DMS53 treated with DMSO at 0.1 percent for 48 hours (cell line): ENCODE data around the gene GLDC.
"Not testable (repeated sequence)": the region's sequence is repeated elsewhere in the genome, so short reads cannot be mapped to it uniquely, and the experiment has no call there.

Experiments used
- DNase-seq: peaks from one replicate; lab custom pipeline; 2025; ENCODE audit not compliant: unreplicated experiment; lab: John Stamatoyannopoulos, UW

Gene GLDC

GRCh38 chr9:6575324-6576034, 70.0 kb downstream of the GLDC start:
- DNase-seq, result no peak

DNA sequence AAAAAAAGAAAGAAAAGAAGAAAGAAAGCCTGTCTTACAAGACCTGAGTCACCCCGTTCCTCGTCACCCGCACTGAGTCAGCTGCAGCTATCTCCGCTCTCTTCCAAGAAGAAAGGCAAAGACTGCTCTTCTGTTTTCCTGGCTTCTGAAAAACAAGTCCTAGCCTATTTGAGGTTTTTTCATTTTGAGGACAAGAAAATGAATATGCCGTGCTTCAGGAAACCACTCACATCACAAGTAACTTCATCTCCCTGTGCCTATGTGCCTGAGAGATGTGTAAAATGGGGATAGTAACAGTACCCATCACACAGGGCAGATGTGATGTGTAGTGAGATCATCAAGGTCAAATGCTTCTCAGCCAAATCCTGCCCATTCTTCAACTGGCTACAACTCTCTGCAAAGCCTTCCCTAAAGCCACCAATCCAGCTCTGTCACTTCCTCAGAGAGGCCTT, 78.4 kb downstream of the GLDC start:
- no peak for DNase-seq

DNA sequence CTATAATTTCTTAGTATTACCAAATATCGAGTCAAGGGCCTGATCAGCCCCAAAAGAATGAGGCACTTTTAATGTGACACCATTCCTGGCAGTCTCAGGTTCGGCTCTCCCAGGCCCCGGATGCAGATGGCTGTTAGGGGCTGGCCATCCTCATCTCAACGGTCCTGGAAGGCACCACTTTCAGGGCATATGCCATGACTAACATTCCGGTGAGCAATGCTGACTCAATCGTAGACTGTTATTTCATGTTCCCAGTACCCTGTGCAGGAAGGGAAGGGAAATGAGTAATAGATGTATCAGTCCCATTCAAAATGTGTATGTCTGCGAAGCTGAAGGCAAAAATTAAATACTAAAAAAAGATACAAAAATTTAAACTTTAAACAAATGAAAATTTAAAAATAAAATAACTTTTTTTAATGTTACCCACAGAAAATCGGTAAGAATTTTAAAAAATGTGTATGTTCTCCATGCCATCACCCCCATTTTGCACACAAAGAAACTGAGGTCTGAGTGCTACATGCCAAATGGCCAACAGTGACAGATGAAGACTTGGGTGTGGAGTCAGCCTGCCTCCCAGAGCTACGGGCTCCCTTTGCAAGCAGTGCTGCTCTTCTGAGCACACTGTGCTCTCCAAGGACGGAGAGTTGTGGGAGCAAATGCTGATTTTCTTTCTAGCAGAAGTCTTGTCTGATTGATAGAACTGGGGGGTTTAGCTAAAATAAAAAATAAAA, 79.0 kb downstream of the GLDC start:
- no peak for DNase-seq

GRCh38 chr9:6565312-6565711, 80.2 kb downstream of the GLDC start:
- DNase-seq, result no peak

GRCh38 chr9:6564868-6565267, 80.7 kb downstream of the GLDC start:
- DNase-seq, result no peak

DNA sequence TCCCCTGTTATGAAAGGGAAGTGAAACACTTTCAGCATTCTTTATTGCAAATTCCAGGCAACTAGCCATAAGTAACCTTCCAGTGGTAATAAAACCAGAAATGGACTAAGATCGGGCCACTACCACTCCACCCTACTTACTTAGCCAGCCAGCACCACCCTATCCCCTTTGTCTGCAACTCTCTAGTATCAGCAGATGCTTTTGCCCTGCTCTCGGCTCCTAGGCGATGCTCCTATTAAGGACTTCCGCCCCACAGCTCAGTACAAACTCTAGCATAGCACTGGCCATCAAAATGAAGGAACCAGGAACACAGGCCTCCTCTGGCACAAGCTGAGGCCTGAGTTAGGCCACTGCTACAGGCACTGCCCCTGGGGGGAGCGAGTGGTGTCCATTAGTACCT, 81.2 kb downstream of the GLDC start:
- DNase-seq, result no peak

DNA sequence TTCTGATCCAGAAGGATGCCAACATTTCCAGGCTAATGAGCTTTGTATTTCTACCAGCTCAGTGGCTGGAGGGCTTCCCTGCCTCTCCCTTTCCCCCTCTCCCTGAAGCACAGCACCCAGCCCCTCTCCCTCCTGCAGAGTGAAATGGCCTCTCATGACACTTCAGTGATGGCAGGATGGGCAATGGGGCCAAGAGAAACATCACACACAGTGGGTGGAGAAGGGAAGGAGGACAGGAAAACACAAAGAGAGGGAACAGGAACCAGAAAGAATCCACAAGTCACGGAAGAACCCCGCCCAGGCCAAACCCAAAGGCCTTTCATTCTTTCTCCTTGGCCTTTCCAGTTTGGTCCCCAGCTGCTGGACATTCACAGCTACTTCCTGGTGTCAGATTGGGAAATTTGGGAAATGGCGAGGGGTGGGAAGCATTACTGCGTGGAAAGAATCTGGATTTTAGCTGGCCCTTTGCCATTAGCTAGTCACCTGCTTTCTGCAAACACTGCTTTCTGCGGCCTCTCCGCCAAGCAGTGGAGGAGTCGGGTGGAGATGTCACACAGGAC, 82.6 kb downstream of the GLDC start:
- DNase-seq, result no peak

DNA sequence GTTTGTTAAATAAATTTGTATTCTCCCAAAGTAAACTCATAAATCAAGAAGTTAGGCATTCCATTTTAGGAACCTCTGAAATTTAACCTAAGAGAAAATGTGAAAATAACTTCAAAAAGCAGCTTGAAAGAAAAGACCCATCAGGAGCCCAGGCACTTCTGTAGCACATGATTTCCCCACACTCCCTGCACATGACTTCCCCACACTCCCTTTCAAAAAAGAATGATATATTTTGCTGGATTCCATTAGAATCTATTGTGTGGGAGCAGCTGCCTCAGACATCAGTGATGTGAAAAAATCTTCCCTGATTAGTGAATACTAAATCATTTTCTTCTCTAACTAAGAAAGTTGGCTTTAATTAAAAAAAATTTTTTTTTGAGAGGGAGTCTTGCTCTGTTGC, 83.3 kb downstream of the GLDC start:
- no peak for DNase-seq

GRCh38 chr9:6557883-6558616, 87.5 kb downstream of the GLDC start:
- no peak for DNase-seq

DNA sequence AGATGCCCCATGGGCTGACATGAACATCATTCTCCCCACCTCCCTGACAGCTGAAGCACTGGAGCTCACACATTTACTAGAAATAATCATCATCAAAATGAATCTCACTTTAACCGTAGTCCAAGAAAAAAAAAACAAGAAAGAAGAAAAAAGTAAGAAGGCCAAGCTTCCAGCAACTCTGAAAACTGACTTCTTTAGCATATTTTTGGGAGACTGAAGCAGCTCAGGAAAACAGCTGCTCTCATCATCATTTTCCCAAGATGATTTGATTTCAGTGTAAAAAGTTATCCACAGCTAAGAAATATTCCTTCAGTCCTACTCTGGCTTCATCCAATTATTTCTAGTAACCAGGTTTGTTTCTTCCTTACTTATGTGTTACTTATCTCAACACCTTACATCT, 91.7 kb downstream of the GLDC start:
- DNase-seq, result no peak

- no peak for DNase-seq
These were observed 92.9 kb downstream of the GLDC start for GRCh38 chr9:6552498-6553121.

DNA sequence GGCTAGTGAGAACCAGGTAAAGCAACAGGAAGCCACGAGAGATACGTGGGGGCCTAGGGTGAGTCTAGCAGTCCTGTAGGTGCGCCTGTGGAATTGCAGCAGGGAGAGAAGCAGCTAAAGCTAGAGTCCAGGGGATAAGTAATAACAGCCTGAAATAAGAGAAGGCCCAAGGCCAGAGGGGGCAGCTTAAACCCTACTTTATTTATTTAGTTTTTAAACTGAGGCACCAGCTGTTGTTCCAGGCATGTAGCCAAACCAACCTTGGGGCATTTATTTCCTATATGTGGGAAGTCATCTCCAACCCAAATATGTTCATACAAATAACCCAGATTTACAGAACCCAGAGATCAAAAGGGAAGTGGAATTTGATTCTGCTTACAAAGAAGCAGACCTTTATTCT, 93.5 kb downstream of the GLDC start:
- DNase-seq, result peak; percentile 11

GRCh38 chr9:6551136-6551535, 94.4 kb downstream of the GLDC start:
- DNase-seq, result no peak

DNA sequence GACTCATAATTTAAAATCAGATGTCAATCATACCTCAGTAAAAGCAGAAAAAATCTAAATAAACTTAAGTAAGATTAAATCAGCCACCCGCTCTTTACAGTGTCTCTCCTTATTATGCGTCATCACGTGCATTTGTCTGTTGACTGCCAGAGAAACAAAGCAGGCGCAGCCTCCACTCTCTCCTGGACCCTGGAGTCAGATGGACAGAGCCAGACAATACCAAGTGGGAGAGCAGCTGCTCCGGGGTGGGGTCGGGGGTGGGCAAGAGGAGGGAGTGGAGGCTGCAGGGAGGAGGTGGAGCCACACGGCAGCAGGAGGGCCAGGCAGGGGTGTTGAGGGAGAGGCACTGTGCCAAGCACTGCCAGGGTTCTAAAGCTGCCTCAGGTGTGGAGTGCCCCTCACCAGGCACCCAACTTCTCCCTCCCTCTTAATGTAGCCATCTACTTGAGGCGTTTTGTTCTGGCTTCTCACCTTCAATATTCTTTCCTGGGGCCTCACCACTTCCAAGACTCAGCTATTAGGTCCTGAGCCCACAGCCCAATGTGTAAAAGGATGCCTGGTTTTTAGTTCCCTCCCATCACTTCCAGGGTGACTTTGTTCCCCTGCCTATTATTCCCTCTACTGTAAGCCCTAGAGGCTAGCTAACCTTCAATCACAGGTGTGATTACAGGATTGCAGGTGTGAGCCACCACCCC, 96.3 kb downstream of the GLDC start:
- DNase-seq, result no peak

DNA sequence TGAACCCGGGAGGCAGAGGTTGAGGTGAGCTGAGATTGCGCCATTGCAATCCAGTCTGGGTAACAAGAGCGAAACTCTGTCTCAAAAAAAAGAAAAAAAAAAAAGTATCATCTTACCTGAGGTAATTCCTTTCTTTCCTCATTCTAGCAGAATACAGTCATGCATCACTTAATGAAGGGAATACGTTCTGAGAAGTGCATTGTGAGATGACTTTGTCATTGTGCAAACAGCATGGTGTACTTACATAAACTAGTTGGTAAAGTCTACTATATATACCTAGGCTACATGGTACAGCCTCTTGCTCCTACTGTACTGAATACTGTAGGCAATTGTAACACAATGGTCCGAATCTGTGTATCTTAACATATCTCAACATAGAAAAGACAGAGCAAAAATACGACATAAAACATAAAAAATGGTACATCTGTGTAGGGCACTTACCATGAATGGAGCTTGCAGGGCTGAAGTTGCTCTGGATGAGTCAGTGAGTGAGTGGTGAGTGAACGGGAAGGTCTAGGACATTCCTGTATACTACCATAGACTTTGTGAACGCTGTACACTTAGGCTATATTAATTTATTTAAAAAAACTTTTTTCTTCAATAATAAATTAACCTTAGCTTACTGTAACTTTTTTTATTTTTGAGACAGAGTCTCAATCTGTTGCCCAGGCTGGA, 100.4 kb downstream of the GLDC start:
- DNase-seq, result peak; percentile 79

- no peak for DNase-seq
These were observed 102.3 kb downstream of the GLDC start for GRCh38 chr9:6543204-6543603.

- not testable (repeated sequence) for DNase-seq
These were observed 102.9 kb downstream of the GLDC start for GRCh38 chr9:6542617-6543016.

- no peak for DNase-seq
These were observed 106.9 kb downstream of the GLDC start for GRCh38 chr9:6538666-6539071.

- no peak for DNase-seq
These were observed 109.9 kb downstream of the GLDC start for GRCh38 chr9:6535594-6535993.
